HepG2 (cell line): Measurements from ENCODE around the gene AGER. TPM values are rescaled to one million over a fixed set of nuclear protein-coding genes. Genes with fewer than 3 reads are reported as not detected.

ENCODE experiments used
- ATAC-seq: fragments of 200-7000 bp; cut with Tn5 transposase; 3 replicates; pipeline ENCODE4 v1.9.1; 2020; ENCODE audit warnings: mild to moderate bottlenecking, moderate library complexity
- BruUV-seq: library from RNA; stranded (reverse); fragments of 400-500 nt; replicated peaks from 2 replicates; lab custom pipeline; 2021; lab: Mats Ljungman, UMichigan
- CTCF ChIA-PET: fragments of 300-600 bp; formaldehyde crosslinking; extraction: SDS; loops from one replicate; lab custom pipeline; 2021; ENCODE audit warnings: low total read pairs, inconsistent platforms, low intra/inter-chr PET ratio; lab: Yijun Ruan, JAX
- POLR2A ChIA-PET: fragments of 350-600 bp; sonication (Branson Sonifier 250); formaldehyde crosslinking; loops from one replicate; lab custom pipeline; 2020; ENCODE audit warnings: antibody characterized with exemption, inconsistent platforms; lab: Yijun Ruan, JAX
- DNase-seq: peaks from one replicate; pipeline ENCODE4 v3.0.0-alpha.2; 2015; ENCODE audit warnings: low spot score
- FAIRE-seq: peaks from 3 replicates; lab custom pipeline; 2011; peaks lifted over from hg19 to GRCh38; lab: Jason Lieb, UNC
- H2AFZ ChIP-seq: one replicate; pipeline ENCODE4 v1.6.1; 2011; ENCODE audit warnings: low read length, inconsistent platforms
- H3K27ac ChIP-seq: fragments of 300-600 bp; 3 replicates; pipeline ENCODE4 v1.8.0; 2011; ENCODE audit warnings: mixed run types, mild to moderate bottlenecking, mixed read lengths, low read length, inconsistent platforms; ENCODE audit not compliant: insufficient read depth; ENCODE audit errors: extremely low read length
- H3K27me3 ChIP-seq, 2 experiments: fragments of 200-600 bp in 1 of 2; 2 replicates in 1 of 2; 3 replicates in 1 of 2; pipeline versions ENCODE4 v1.6.0 to v1.8.0; 2011; ENCODE audit warnings: low read length in 2 of 2, mild to moderate bottlenecking in 2 of 2, moderate library complexity in 2 of 2, inconsistent platforms in 1 of 2; ENCODE audit not compliant: insufficient read depth in 2 of 2, control insufficient read depth in 1 of 2
- H3K36me3 ChIP-seq, 2 experiments: fragments of 200-600 bp in 1 of 2; replicated peaks in 1 of 2; 2 replicates in 1 of 2; 3 replicates in 1 of 2; pipeline versions ENCODE4 v1.5.1 to v1.8.0; 2011; ENCODE audit warnings: low read length in 2 of 2, inconsistent platforms in 1 of 2; ENCODE audit not compliant: insufficient read depth in 2 of 2, control insufficient read depth in 1 of 2
- H3K4me1 ChIP-seq: 2 replicates; pipeline ENCODE4 v1.5.1; 2012; ENCODE audit warnings: low read length, inconsistent platforms; ENCODE audit not compliant: insufficient read depth
- H3K4me2 ChIP-seq: 2 replicates; pipeline ENCODE4 v1.6.0; 2011; ENCODE audit warnings: low read depth, low read length, inconsistent platforms
- H3K4me3 ChIP-seq, 3 experiments: fragments of 200-600 bp in 1 of 3; sonication (generic), shearing (Covaris generic) in 1 of 3; replicated peaks in 1 of 3; 2 replicates each; pipeline ENCODE4 v1.5.1; 2011 to 2016; ENCODE audit warnings: low read length in 3 of 3, inconsistent platforms in 2 of 3, low read depth in 2 of 3, mild to moderate bottlenecking in 2 of 3, control low read depth in 1 of 3, mixed read lengths in 1 of 3; ENCODE audit not compliant: insufficient read depth in 1 of 3
- H3K79me2 ChIP-seq: one replicate; pipeline ENCODE4 v1.6.1; 2011; ENCODE audit warnings: low read length, inconsistent platforms; ENCODE audit not compliant: insufficient read depth
- H3K9ac ChIP-seq: 2 replicates; pipeline ENCODE4 v1.6.0; 2011; ENCODE audit warnings: mild to moderate bottlenecking, low read depth, low read length, inconsistent platforms; ENCODE audit not compliant: insufficient read depth
- H3K9me3 ChIP-seq: 2 replicates; pipeline ENCODE4 v1.5.1; 2012; ENCODE audit warnings: mild to moderate bottlenecking, low read length
- H4K20me1 ChIP-seq: 2 replicates; pipeline ENCODE4 v1.6.0; 2011; ENCODE audit warnings: inconsistent platforms, mild to moderate bottlenecking, low read length, moderate library complexity; ENCODE audit not compliant: insufficient read depth
- SRF ChIP-seq: IDR thresholded peaks from 2 replicates; pipeline ENCODE4 v1.6.1; 2011; ENCODE audit warnings: mild to moderate bottlenecking, low read depth, low read length, moderate library complexity
- WGBS: methylation state at CpG from one replicate; pipeline ENCODE4 v1.1.6; 2017; ENCODE audit warnings: low lambda C conversion rate; 5-methylcytosine and 5-hydroxymethylcytosine counted together
- in situ Hi-C: cut with HindIII; loops from 2 replicates; pipeline ENCODE4 v1.10.0; 2017; ENCODE audit warnings: low pct_unique_long_range_greater_than_20kb; ENCODE audit not compliant: extremely low pct_ligation_motif_present
- intact Hi-C: fragments of 100-400 bp; cut with micrococcal nuclease; formaldehyde crosslinking; loops from one replicate; pipeline ENCODE4 v1.10.0; 2022; ENCODE audit not compliant: unreplicated experiment
- polyA plus RNA-seq, 8 experiments: library from polyadenylated mRNA; depleted of rRNA in 3 of 8; stranded (reverse) in 7 of 8; unstranded in 1 of 8; fragments of >200 nt; fragmentation: Illumina TruSeq in 4 of 8; extraction: Trizol in 4 of 8; gene quantifications; 2 replicates each; pipeline versions ENCODE4 v1.2.1 to v1.2.3, GENCODE V29; 2011 to 2016; ENCODE audit warnings: low read depth in 4 of 8, missing spikeins in 1 of 8, mixed read lengths in 1 of 8; ENCODE audit not compliant: insufficient read depth in 1 of 8
- total RNA-seq, 5 experiments: library from RNA; depleted of rRNA; stranded (reverse); fragments of >200 nt; fragmentation: Illumina TruSeq; extraction: Trizol; gene quantifications; 2 replicates each; pipeline ENCODE4 v1.2.3, GENCODE V29; 2016; ENCODE audit warnings: low read depth in 1 of 5
- TF ChIP-seq, protein P1 (sequence below): sonication (generic); formaldehyde crosslinking; IDR thresholded peaks from 2 replicates; pipeline ENCODE4 v1.4.0; 2020; ENCODE audit warnings: missing genetic modification reagents, mild to moderate bottlenecking, borderline replicate concordance

The AGER gene
- total and polyA plus RNA-seq, 2 of the 13 experiments (the other 11 are each of a cell fraction or from before 2014, with no cell fraction given) = 1.9 to 5.1 TPM

DNA sequence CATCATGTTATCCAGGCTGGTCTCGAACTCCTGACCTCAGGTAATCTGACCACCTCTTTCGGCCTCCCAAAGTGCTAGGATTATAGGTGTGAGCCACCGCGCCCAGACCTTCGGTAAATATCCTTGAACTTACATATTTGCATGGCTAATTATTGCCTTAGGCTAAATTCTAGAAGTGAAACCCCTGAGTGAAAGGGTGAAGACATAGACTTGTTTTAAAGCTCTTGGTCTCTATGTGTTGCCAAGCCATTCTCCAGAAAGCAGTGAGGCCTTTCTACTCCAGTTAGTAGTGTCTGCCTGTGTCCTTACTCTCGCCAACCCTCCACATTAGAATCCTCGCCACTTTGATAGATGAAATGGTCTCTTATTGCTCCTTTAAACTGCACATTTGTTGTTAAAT lies 42.4 kb upstream of the AGER start (continued):
- TF ChIP-seq, protein P1, sequence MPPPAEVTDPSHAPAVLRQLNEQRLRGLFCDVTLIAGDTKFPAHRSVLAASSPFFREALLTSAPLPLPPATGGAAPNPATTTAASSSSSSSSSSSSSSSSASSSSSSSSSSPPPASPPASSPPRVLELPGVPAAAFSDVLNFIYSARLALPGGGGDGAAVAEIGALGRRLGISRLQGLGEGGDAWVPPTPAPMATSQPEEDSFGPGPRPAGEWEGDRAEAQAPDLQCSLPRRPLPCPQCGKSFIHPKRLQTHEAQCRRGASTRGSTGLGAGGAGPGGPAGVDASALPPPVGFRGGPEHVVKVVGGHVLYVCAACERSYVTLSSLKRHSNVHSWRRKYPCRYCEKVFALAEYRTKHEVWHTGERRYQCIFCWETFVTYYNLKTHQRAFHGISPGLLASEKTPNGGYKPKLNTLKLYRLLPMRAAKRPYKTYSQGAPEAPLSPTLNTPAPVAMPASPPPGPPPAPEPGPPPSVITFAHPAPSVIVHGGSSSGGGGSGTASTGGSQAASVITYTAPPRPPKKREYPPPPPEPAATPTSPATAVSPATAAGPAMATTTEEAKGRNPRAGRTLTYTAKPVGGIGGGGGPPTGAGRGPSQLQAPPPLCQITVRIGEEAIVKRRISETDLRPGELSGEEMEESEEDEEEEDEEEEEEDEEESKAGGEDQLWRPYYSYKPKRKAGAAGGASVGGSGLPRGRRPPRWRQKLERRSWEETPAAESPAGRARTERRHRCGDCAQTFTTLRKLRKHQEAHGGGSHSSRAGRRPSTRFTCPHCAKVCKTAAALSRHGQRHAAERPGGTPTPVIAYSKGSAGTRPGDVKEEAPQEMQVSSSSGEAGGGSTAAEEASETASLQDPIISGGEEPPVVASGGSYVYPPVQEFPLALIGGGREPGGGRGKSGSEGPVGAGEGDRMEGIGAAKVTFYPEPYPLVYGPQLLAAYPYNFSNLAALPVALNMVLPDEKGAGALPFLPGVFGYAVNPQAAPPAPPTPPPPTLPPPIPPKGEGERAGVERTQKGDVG (CRISPR knock-in tag) = no peak
- TF ChIP-seq, all 625 proteins: peak for 0

DNA sequence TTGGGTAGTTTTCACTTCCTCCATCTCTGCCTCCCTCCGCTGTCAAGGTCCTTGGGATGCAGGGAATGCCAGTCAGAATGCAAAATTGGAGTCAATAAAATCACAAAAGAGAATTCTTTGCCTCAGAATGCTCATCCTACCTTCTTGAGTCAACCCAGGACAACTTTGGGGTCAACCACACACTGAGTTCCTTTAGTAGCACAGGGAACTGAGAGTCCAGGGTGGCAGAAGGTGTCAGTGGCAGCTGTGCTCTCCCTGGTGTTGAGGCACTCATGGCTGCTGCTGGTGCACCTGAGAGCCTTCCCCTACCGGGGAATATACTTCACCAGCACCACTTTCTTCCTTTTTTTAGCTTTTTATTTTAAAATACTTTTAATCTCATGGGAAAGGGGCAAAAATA lies 40.6 kb upstream of the AGER start:
- in situ Hi-C loops (no loop called here), intact Hi-C loops (no loop called here)
- WGBS = 30% methylated on average over 2 of the region's 2 CpGs
- Histone ChIP-seq H3K4me1 (no peaks in the 10 kb centered on the region), H3K9ac (no peak overlapping the region), H4K20me1 (no peaks in the 10 kb centered on the region), H2AFZ (no peak overlapping the region), H3K79me2 (no peaks in the 10 kb centered on the region), H3K9me3 (no peaks in the 10 kb centered on the region), H3K4me2 (no peak overlapping the region), H3K36me3 (no peaks in the 10 kb centered on the region), H3K4me3 (no peak overlapping the region), H3K27me3 (peaks cover 0 to 52% of the 10 kb centered on the region in 2 experiments; a peak in 3 of 5 replicates), H3K27ac (no peak overlapping the region)
- POLR2A ChIA-PET = no interaction called here
- no peak for FAIRE-seq
- CTCF ChIA-PET = no interaction called here
- no TSS peak for BruUV-seq
- DNase-seq = no peak
- TF ChIP-seq SRF = no peak
- no peak for ATAC-seq
